ENCODE measurements around the gene NOS3.

Gene NOS3

DNA sequence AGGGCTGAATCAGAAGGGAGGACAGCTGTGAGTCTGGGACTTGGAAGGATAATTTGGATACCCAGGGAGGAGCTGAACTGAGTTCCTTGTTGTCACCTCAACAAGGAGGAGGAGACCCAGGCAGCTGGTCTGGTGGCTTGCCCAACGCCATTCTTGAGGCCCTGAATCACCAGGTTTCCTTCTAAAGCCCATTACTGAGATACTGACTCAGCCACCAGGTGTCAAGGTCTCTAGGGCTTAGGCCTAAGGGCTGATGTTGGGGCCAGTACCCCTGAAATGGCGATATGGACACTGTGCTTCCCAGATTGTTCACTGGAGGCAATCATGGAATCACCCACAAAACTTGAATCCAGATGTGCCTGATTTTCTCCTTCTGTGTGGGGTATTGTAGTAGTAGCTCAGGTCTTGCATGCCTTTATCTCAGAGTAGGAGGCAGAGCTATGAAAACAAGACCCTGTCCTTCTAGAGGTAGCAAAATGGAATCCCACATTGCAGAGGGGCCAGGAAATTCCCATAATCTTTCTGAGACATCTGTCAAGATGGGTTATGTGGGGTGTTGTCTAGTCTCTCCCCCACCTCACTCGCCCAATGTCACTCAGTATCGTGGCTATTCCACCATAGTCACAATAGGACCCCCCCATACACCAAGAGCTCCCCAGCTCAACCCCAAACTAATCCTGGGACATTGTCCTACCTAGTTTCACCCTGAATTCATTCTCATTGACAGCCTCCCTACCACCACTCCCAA is 35.3 kb downstream of the NOS3 start:
- TF ChIP-seq, protein P1, sequence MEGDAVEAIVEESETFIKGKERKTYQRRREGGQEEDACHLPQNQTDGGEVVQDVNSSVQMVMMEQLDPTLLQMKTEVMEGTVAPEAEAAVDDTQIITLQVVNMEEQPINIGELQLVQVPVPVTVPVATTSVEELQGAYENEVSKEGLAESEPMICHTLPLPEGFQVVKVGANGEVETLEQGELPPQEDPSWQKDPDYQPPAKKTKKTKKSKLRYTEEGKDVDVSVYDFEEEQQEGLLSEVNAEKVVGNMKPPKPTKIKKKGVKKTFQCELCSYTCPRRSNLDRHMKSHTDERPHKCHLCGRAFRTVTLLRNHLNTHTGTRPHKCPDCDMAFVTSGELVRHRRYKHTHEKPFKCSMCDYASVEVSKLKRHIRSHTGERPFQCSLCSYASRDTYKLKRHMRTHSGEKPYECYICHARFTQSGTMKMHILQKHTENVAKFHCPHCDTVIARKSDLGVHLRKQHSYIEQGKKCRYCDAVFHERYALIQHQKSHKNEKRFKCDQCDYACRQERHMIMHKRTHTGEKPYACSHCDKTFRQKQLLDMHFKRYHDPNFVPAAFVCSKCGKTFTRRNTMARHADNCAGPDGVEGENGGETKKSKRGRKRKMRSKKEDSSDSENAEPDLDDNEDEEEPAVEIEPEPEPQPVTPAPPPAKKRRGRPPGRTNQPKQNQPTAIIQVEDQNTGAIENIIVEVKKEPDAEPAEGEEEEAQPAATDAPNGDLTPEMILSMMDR (conservative IDR thresholded peaks at IDR 0.05), result no peak
- H3K27ac ChIP-seq, result no peak overlapping the region

DNA sequence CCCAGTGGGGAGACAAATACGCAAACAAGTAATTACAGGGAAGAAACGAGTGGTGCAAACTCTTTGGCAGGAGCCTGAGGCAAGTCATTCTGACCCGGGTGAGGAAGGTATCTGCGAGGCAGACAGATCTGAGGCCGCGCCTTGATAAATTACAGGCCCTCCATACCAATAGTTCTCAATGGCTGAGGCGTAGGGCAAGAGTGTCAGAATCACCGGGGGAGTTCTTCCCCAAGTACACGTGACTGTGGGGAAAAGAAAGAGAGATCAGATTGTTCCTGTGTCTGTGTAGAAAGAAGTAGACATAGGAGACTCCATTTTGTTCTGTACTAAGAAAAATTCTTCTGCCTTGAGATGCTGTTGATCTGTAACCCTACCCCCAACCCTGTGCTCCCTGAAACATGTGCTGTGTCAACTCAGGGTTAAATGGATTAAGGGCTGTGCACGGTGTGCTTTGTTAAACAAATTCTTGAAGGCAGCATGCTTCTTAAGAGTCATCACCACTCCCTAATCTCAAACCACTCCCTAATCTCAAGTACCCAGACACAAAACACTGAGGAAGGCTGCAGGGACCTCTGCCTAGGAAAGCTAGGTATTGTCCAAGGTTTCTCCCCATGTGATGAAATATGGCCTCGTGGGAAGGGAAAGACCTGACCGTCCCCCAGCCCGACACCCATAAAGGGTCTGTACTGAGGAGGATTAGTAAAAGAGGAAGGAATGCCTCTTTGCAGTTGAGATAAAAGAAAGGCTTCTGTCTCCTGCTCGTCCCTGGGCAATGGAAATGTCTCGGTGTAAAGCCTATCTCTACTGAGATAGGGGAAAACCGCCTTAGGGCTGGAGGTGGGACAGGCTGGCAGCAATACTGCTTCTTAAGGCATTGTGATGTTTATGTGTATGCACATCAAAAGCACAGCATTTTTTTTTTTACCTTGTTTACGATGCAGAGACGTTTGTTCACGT is 36.2 kb downstream of the NOS3 start:
- peak overlapping the region; percentile 80 for H3K27ac ChIP-seq

DNA sequence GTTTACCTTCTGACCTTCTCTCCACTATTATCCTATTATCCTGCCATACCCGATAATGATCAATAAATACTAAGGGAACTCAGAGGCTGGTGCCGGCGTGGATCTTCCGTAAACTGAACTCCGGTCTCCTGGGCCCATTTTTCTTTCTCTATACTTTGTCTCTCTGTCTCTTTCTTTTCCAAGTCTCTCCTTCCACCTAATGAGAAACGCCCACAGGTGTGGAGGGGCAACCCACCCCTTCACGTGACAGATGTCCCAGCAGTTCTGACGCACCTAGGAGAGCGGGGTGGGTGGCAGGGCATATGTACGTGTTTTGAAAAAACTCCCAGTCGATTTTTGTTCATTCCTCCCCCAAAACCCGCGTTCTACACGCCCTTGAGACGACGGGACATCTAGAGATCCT is 36.9 kb downstream of the NOS3 start:
- peak overlapping the region; percentile 80 for H3K27ac ChIP-seq

DNA sequence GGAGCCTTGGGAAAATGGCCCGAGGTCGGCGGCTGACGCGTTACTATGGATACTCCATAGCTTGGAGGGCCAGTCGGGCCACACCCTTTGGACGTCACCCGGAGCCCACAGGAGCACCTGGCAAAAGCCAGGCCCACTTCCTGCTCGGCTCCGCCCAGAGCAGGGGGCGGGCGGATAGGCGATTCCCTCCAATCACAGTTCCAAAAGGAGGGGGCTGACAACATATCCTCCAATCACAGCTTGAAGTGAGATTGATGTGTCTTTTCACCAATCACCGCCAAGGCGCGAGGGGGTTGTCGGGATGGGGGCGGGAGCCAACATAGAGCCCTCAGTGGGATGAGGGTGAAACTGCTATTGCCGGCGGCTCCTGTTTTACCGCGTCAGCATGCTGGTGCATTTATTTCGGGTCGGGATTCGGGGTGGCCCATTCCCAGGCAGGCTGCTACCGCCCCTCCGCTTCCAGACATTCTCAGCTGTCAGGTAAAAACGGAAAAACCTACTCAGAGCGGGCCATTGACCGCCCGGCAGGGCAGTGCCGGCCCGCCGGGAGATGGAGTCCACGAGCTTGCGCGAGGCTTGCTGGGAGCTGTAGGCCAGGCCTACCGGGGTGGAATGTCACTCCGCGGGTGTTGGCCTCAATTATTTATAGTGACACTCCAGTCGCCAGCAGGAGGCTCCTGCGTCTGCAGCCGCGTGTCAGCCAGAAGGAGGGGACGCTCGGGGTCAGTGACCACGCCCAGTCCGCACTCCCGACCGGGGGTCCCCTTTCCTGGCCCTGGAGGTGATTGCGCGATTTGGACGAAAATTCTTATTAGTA is 37.5 kb downstream of the NOS3 start, which contains the start of gene ABCB8:
Gene ABCB8, plus strand, starts transcription at position 320 of the 817 bp plus-strand sequence. Its CDS starts 66 bp downstream, at position 386.
- TF ChIP-seq, protein P1 (conservative IDR thresholded peaks at IDR 0.05), result peak; percentile 79
- H3K27ac ChIP-seq, result peak within 1 kb of the TSS; percentile 80

DNA sequence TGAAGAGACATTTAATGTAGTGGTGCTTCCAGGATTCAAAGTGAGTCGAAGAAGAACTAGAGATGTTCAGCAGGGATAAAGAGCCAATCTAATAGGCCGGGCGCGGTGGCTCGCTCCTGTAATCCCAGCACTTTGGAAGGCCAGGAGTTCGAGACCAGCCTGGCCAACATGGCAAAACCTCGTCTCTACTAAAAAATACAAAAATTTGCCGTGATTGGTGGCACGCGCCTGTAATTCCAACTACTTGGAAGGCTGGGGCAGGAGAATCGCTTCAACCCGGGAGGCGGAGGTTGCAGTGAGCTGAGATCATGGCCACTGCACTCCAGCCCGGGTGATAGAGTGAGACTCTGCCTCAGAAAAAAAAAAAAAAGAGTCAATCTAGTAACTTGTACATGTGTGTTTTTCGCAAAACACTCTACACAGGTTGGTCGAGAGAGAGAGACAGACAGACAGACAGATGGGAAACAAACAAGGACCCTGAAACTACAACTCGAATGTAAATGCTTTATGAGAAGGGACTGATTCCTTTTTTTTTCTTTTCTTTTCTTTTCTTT is 38.2 kb downstream of the NOS3 start:
- TF ChIP-seq, protein P1 (conservative IDR thresholded peaks at IDR 0.05), result peak; percentile 38; the same call in 1 of the 2 replicates
- peak overlapping the region; percentile 80 for H3K27ac ChIP-seq

DNA sequence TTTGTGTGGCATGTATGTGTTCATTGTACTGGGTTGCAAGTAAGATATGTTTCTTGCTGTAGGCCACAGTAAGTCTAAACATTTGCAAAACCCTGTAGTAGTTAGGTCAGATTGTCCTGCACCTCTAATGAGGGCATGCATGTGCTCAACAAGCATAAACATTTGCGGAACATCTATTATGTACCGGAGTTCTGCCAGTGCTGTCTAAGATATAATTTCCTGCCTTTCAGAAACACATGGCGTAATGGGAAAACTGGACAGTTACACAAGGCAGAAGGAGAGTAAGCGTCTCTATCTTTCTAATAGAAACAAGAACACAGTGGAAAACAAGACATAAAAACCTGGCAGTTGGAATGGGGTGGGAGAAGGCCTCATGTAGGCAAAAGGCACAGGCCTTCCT is 40.2 kb downstream of the NOS3 start:
- no peak overlapping the region for H3K27ac ChIP-seq
- TF ChIP-seq, protein P1 (conservative IDR thresholded peaks at IDR 0.05), result no peak

DNA sequence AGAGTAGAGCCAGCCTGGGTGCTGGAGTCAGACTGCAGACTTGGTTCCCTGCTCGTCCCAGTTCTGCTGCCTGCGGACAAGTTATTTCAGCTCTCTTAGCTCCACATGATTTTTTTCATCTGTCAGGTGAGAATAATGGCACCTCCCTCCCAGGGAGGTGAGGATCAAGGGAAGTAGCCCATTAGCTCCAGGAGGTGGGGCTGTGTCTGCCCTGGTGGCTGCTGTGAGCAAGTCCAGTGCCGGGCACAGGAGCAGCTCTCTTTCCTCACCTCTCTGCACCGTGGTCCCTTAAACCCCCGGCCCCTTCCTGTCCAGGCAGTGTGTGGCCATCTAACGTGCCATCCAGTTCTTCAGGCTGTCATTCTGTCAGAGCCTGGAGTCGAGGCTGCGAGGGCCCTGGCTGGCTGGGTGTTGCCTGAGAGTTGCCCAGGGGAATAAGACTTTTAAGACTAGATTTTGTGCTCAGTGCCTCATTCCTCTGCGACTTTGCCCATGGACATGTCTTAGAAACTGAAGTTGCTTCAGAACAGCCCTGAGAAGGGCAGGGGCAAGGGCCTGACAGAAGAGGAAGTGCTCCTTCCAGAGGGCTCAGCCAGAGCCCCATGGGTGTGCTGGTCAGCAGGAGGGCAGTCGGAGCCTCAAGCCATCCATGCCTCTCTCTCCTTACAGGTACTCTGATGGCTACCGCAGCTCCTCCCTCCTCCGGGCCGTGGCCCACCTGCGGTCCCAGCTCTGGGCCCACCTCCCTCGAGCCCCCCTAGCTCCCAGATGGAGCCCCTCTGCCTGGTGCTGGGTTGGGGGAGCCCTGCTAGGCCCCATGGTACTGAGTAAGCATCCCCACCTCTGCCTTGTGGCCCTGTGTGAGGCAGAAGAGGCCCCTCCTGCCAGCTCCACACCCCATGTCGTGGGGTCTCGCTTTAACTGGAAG is 42.4 kb downstream of the NOS3 start:
- TF ChIP-seq, protein P1 (conservative IDR thresholded peaks at IDR 0.05), result 0 out of 2 replicates have a peak, but pooled peaks have one; percentile 9
- H3K27ac ChIP-seq, result no peak overlapping the region

All from VCaP (cell line).